Stimulated activated CD4-positive, alpha-beta T cell treated with anti-CD3 and anti-CD28 coated beads, Interleukin-2, amount 100 ng/mL, for 48 hours (primary cell): ENCODE data around the gene ACSL6.

Source experiments
- DNase-seq, 2 donors: peaks; one replicate each; pipeline ENCODE4 v3.0.0-alpha.2; 2020

ACSL6 gene

GRCh38 chr5:132011622-132012343 is at the start of gene ACSL6:
Gene ACSL6, minus strand, starts transcription at chr5:132011658. Its CDS starts 105 bp downstream, at chr5:132011553.
- DNase-seq, result no peak

GRCh38 chr5:132060501-132061161 is 49.2 kb upstream of the ACSL6 start, which contains the start of gene IL3:
Gene IL3, plus strand, starts transcription at chr5:132060655. Its CDS starts 52 bp downstream, at chr5:132060707.
- DNase-seq, result no peak

- no peak for DNase-seq
These were observed 48.4 kb upstream of the ACSL6 start for GRCh38 chr5:132059696-132060500.

GRCh38 chr5:132059043-132059695 is 47.7 kb upstream of the ACSL6 start:
- DNase-seq, result peak in 1 of 2 donors; percentile 2

- no peak for DNase-seq
These were observed 47.2 kb upstream of the ACSL6 start for GRCh38 chr5:132058646-132059042.

GRCh38 chr5:132057498-132058255 is 46.2 kb upstream of the ACSL6 start:
- DNase-seq, result peak in 1 of 2 donors; percentile 0

GRCh38 chr5:132056610-132057497 is 45.4 kb upstream of the ACSL6 start:
- DNase-seq, result peak in 1 of 2 donors; percentile 0

GRCh38 chr5:132055808-132056609 is 44.6 kb upstream of the ACSL6 start:
- peak in 1 of 2 donors; percentile 21 for DNase-seq

- DNase-seq, result no peak
These were observed 44.0 kb upstream of the ACSL6 start for GRCh38 chr5:132055441-132055807.

- no peak for DNase-seq
These were observed 43.4 kb upstream of the ACSL6 start for GRCh38 chr5:132054697-132055440.

GRCh38 chr5:132054031-132054696 is 42.7 kb upstream of the ACSL6 start:
- no peak for DNase-seq

- no peak for DNase-seq
These were observed 42.0 kb upstream of the ACSL6 start for GRCh38 chr5:132053483-132053882.

- DNase-seq, result no peak
These were observed 41.1 kb upstream of the ACSL6 start for GRCh38 chr5:132052520-132052919.

GRCh38 chr5:132050661-132051552 is 39.4 kb upstream of the ACSL6 start:
- DNase-seq, result no peak

- no peak for DNase-seq
These were observed 38.7 kb upstream of the ACSL6 start for GRCh38 chr5:132050136-132050535.

GRCh38 chr5:132049559-132049958 is 38.1 kb upstream of the ACSL6 start:
- no peak for DNase-seq

- no peak for DNase-seq
These were observed 37.6 kb upstream of the ACSL6 start for GRCh38 chr5:132049093-132049492.

GRCh38 chr5:132046880-132047299 is 35.4 kb upstream of the ACSL6 start:
- DNase-seq, result no peak
